Measurements from ENCODE around the gene TRPM2. TPM values are rescaled to one million over a fixed set of nuclear protein-coding genes. Genes with fewer than 3 reads are reported as not detected.

Gene TRPM2
- total RNA-seq, 4 donors from 2014 or later: 0.40 to 6.9 (median 2.5) TPM

- no peak for DNase-seq
- 85 to 87% methylated on average over 8 to 19 of the region's 34 CpGs for WGBS, 2 donors
- intact Hi-C loops (cut with DNase I): no loop called here
- Histone ChIP-seq H3K9me3 (no peaks in the 10 kb centered on the region), H3K27me3 (no peaks in the 10 kb centered on the region), H3K36me3 (no peaks in the 10 kb centered on the region), H3K4me3 (no peak overlapping the region), H3K4me1 (no peaks in the 10 kb centered on the region), H3K27ac (no peak overlapping the region)
- TF ChIP-seq, protein P1, sequence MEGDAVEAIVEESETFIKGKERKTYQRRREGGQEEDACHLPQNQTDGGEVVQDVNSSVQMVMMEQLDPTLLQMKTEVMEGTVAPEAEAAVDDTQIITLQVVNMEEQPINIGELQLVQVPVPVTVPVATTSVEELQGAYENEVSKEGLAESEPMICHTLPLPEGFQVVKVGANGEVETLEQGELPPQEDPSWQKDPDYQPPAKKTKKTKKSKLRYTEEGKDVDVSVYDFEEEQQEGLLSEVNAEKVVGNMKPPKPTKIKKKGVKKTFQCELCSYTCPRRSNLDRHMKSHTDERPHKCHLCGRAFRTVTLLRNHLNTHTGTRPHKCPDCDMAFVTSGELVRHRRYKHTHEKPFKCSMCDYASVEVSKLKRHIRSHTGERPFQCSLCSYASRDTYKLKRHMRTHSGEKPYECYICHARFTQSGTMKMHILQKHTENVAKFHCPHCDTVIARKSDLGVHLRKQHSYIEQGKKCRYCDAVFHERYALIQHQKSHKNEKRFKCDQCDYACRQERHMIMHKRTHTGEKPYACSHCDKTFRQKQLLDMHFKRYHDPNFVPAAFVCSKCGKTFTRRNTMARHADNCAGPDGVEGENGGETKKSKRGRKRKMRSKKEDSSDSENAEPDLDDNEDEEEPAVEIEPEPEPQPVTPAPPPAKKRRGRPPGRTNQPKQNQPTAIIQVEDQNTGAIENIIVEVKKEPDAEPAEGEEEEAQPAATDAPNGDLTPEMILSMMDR (IDR thresholded peaks at IDR 0.05): no peak
- TF ChIP-seq POLR2A (IDR thresholded peaks at IDR 0.05): no peak
Measured at GRCh38 chr21:44405091-44405947, 51.9 kb downstream of the TRPM2 start.

- no peak overlapping the region for H3K27ac ChIP-seq
- no peaks in the 10 kb centered on the region for H3K27me3 ChIP-seq
- TF ChIP-seq, protein P1 (IDR thresholded peaks at IDR 0.05): no peak
- no peak for TF ChIP-seq POLR2A (IDR thresholded peaks at IDR 0.05)
- DNase-seq: no peak
- H3K36me3 ChIP-seq: no peaks in the 10 kb centered on the region
- 75 to 86% methylated on average over 11 to 17 of the region's 37 CpGs for WGBS, 2 donors
- no peaks in the 10 kb centered on the region for H3K4me1 ChIP-seq
- intact Hi-C loops (cut with DNase I): no loop called here
- H3K4me3 ChIP-seq: no peak overlapping the region
- no peaks in the 10 kb centered on the region for H3K9me3 ChIP-seq
Measured at GRCh38 chr21:44405948-44406872, 52.8 kb downstream of the TRPM2 start.

- Histone ChIP-seq H3K4me1 (no peaks in the 10 kb centered on the region), H3K4me3 (no peak overlapping the region), H3K9me3 (no peaks in the 10 kb centered on the region), H3K27ac (no peak overlapping the region), H3K36me3 (no peaks in the 10 kb centered on the region), H3K27me3 (no peaks in the 10 kb centered on the region)
- TF ChIP-seq, protein P1 (IDR thresholded peaks at IDR 0.05): no peak
- TF ChIP-seq POLR2A (IDR thresholded peaks at IDR 0.05): no peak
- intact Hi-C loops (cut with DNase I): no loop called here
- DNase-seq: no peak
- WGBS, 2 donors: 71 to 96% methylated on average over 3 to 8 of the region's 8 CpGs
Measured at GRCh38 chr21:44406953-44407352, 53.5 kb downstream of the TRPM2 start.

DNA sequence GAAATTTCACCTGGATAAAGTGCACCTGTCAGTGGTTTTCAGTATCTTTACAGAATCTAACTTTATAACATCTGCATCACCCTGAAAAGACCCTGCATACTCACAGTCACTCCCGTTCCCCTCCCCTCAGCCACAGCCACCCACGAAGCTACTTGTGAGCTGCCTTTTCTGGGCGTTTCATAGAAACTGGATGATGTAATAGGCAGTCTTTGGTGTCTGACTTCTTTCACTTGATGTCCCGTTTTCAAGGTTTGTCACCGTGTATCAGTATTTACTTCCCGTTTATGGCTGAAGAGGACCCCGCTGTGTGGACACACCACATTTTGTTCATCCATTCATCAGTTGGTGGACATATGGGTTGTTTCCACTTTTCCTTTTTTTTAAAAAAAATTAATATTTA is 54.1 kb downstream of the TRPM2 start:
- Histone ChIP-seq H3K9me3 (no peaks in the 10 kb centered on the region), H3K27me3 (no peaks in the 10 kb centered on the region), H3K4me3 (no peak overlapping the region), H3K4me1 (no peaks in the 10 kb centered on the region), H3K36me3 (no peaks in the 10 kb centered on the region), H3K27ac (no peak overlapping the region)
- DNase-seq: no peak
- no peak for TF ChIP-seq POLR2A (IDR thresholded peaks at IDR 0.05)
- TF ChIP-seq, protein P1 (IDR thresholded peaks at IDR 0.05): no peak
- WGBS, 2 donors: 56 to 71% methylated on average over 7 of the region's 7 CpGs
- intact Hi-C loops (cut with DNase I): no loop called here

DNA sequence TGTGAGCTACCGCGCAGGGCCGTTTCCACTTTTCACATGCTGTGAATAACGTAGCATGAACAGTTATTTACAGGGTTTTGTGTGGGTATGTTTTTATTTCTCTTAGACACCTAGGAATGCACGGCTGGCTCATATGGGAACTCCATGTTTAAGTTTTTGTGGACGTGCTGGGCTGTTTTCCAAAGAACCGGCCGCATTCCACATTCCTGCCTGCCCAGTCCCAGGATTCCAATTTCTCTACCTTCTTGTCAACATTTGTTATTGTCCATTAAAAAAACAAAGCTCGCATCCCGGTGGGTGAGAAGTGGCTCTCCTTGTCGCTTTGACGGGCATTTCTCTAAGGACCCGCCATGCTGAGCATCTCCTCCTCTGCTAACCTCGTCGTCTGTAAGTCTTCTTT is 54.8 kb downstream of the TRPM2 start:
- intact Hi-C loops (cut with DNase I): no loop called here
- peaks cover 0 to under 1% (median 0%) of the 10 kb centered on the region in 4 donors for H3K27me3 ChIP-seq
- no peak overlapping the region for H3K27ac ChIP-seq
- no peak overlapping the region for H3K4me3 ChIP-seq
- WGBS, 2 donors: 86 to 91% methylated on average over 11 to 15 of the region's 15 CpGs
- no peak for DNase-seq
- TF ChIP-seq POLR2A (IDR thresholded peaks at IDR 0.05): no peak
- TF ChIP-seq, protein P1 (IDR thresholded peaks at IDR 0.05): no peak
- no peaks in the 10 kb centered on the region for H3K9me3 ChIP-seq
- no peaks in the 10 kb centered on the region for H3K36me3 ChIP-seq
- H3K4me1 ChIP-seq: no peaks in the 10 kb centered on the region

Measured in esophagus squamous epithelium (tissue), 5 donors.